H9 (cell line): Measurements from ENCODE around the gene PTP4A2. TPM values are rescaled to one million over a fixed set of nuclear protein-coding genes. Genes with fewer than 3 reads are reported as not detected.

Experiments
- DNase-seq: peaks from one replicate; pipeline ENCODE4 v3.0.0-alpha.2; 2017
- H2AFZ ChIP-seq: one replicate; pipeline ENCODE4 v1.6.1; 2013; ENCODE audit warnings: mild to moderate bottlenecking, low read length, control low read depth, moderate library complexity
- H2AK5ac ChIP-seq: 2 replicates; pipeline ENCODE4 v1.6.1; 2013; ENCODE audit warnings: low read length, control low read depth, mixed read lengths; ENCODE audit not compliant: insufficient read length
- H2BK120ac ChIP-seq: one replicate; pipeline ENCODE4 v1.6.1; 2013; ENCODE audit warnings: low read depth, mild to moderate bottlenecking, low read length, control low read depth, inconsistent platforms; ENCODE audit not compliant: poor library complexity, severe bottlenecking
- H2BK12ac ChIP-seq: 2 replicates; pipeline ENCODE4 v1.6.1; 2013; ENCODE audit warnings: low read length, control low read depth, mixed read lengths, low read depth; ENCODE audit not compliant: insufficient read length
- H2BK15ac ChIP-seq: 2 replicates; pipeline ENCODE4 v1.6.1; 2013; ENCODE audit warnings: low read depth, low read length, control low read depth
- H2BK20ac ChIP-seq: one replicate; pipeline ENCODE4 v1.6.1; 2013; ENCODE audit warnings: low read depth, mild to moderate bottlenecking, low read length, control low read depth, inconsistent platforms; ENCODE audit not compliant: poor library complexity, severe bottlenecking
- H2BK5ac ChIP-seq: 2 replicates; pipeline ENCODE4 v1.6.1; 2013; ENCODE audit warnings: low read length, control low read depth, mixed read lengths; ENCODE audit not compliant: insufficient read length
- H3K14ac ChIP-seq: 2 replicates; pipeline ENCODE4 v1.6.1; 2013; ENCODE audit warnings: low read length, control low read depth; ENCODE audit not compliant: insufficient read depth
- H3K18ac ChIP-seq: 2 replicates; pipeline ENCODE4 v1.6.1; 2013; ENCODE audit warnings: low read depth, mild to moderate bottlenecking, mixed read lengths, low read length, control low read depth; ENCODE audit not compliant: insufficient read length
- H3K23ac ChIP-seq: 2 replicates; pipeline ENCODE4 v1.6.1; 2013; ENCODE audit warnings: low read length, control low read depth, mixed read lengths, low read depth; ENCODE audit not compliant: insufficient read length
- H3K23me2 ChIP-seq: 2 replicates; pipeline ENCODE4 v1.6.1; 2013; ENCODE audit warnings: low read depth, mild to moderate bottlenecking, mixed read lengths, low read length, control low read depth; ENCODE audit not compliant: insufficient read length, poor library complexity, severe bottlenecking
- H3K27ac ChIP-seq: 2 replicates; pipeline ENCODE4 v1.5.1; 2013; ENCODE audit warnings: low read length, control low read depth, mixed read lengths, low read depth; ENCODE audit not compliant: insufficient read length
- H3K27me3 ChIP-seq: 2 replicates; pipeline ENCODE4 v1.6.1; 2013; ENCODE audit warnings: low read length, control low read depth, inconsistent platforms; ENCODE audit not compliant: insufficient read depth
- H3K4ac ChIP-seq: 2 replicates; pipeline ENCODE4 v1.6.1; 2013; ENCODE audit warnings: low read depth, mild to moderate bottlenecking, control low read depth, inconsistent platforms, low read length, moderate library complexity
- H3K4me1 ChIP-seq: 2 replicates; pipeline ENCODE4 v1.6.1; 2013; ENCODE audit warnings: low read length, control low read depth, inconsistent platforms; ENCODE audit not compliant: insufficient read depth
- H3K4me2 ChIP-seq: 2 replicates; pipeline ENCODE4 v1.6.1; 2013; ENCODE audit warnings: low read length, control low read depth, mixed read lengths; ENCODE audit not compliant: insufficient read length, insufficient read depth
- H3K56ac ChIP-seq: 2 replicates; pipeline ENCODE4 v1.6.1; 2013; ENCODE audit warnings: low read depth, mild to moderate bottlenecking, mixed read lengths, low read length, control low read depth; ENCODE audit not compliant: insufficient read length
- H3K79me1 ChIP-seq: 2 replicates; pipeline ENCODE4 v1.6.1; 2013; ENCODE audit warnings: low read depth, mild to moderate bottlenecking, moderate library complexity, low read length, control low read depth, inconsistent platforms; ENCODE audit not compliant: insufficient read depth, poor library complexity, severe bottlenecking
- H3K79me2 ChIP-seq: 2 replicates; pipeline ENCODE4 v1.6.1; 2013; ENCODE audit warnings: low read length, control low read depth, inconsistent platforms; ENCODE audit not compliant: insufficient read depth
- H3K9ac ChIP-seq: 2 replicates; pipeline ENCODE4 v1.6.1; 2013; ENCODE audit warnings: low read length, control low read depth, mixed read lengths; ENCODE audit not compliant: insufficient read length; ENCODE audit errors: extremely low read depth
- H3K9me3 ChIP-seq: one replicate; pipeline ENCODE4 v1.6.1; 2013; ENCODE audit warnings: low read depth, low read length, inconsistent platforms; ENCODE audit not compliant: control insufficient read depth
- H3T11ph ChIP-seq: one replicate; pipeline ENCODE4 v1.6.1; 2013; ENCODE audit warnings: mild to moderate bottlenecking, low read length, control low read depth, inconsistent platforms
- H4K20me1 ChIP-seq: one replicate; pipeline ENCODE4 v1.6.1; 2013; ENCODE audit not compliant: control insufficient read depth, insufficient read length, insufficient read depth
- H4K5ac ChIP-seq: 2 replicates; pipeline ENCODE4 v1.6.1; 2013; ENCODE audit warnings: low read depth, mild to moderate bottlenecking, mixed read lengths, low read length, control low read depth; ENCODE audit not compliant: insufficient read length
- H4K8ac ChIP-seq: replicated peaks from 2 replicates; pipeline ENCODE4 v1.6.1; 2013; ENCODE audit warnings: low read length, control low read depth, mixed read lengths, low read depth; ENCODE audit not compliant: insufficient read length
- H4K91ac ChIP-seq: 2 replicates; pipeline ENCODE4 v1.6.1; 2013; ENCODE audit warnings: low read depth, mild to moderate bottlenecking, moderate library complexity, mixed read lengths, low read length, control low read depth; ENCODE audit not compliant: insufficient read length
- H3K27ac Mint-ChIP-seq, 3 experiments: 2 replicates in 2 of 3; 3 replicates in 1 of 3; pipeline ENCODE4 v1.8.0; 2020 to 2021; ENCODE audit warnings: mixed read lengths in 3 of 3, mild to moderate bottlenecking in 1 of 3, moderate library complexity in 1 of 3
- H3K27me3 Mint-ChIP-seq: 2 replicates; pipeline ENCODE4 v1.8.0; 2021; ENCODE audit warnings: low read depth, mild to moderate bottlenecking, moderate library complexity, mixed read lengths
- H3K36me3 Mint-ChIP-seq, 3 experiments: 2 replicates in 2 of 3; 3 replicates in 1 of 3; pipeline ENCODE4 v1.8.0; 2020 to 2021; ENCODE audit warnings: low read depth in 3 of 3, mixed read lengths in 3 of 3; ENCODE audit not compliant: insufficient read depth in 1 of 3
- H3K4me1 Mint-ChIP-seq, 2 experiments: 2 replicates each; pipeline ENCODE4 v1.8.0; 2020; ENCODE audit warnings: mixed read lengths in 2 of 2
- H3K4me3 Mint-ChIP-seq, 2 experiments: 2 replicates in 1 of 2; 3 replicates in 1 of 2; pipeline ENCODE4 v1.8.0; 2020 to 2021; ENCODE audit warnings: mild to moderate bottlenecking in 2 of 2, mixed read lengths in 2 of 2, moderate library complexity in 1 of 2
- H3K9me3 Mint-ChIP-seq, 2 experiments: 2 replicates in 1 of 2; 3 replicates in 1 of 2; pipeline ENCODE4 v1.8.0; 2020; ENCODE audit warnings: mild to moderate bottlenecking in 2 of 2, mixed read lengths in 2 of 2, moderate library complexity in 1 of 2
- WGBS: extraction: QIAGEN DNeasy Blood & Tissue Kit; methylation state at CpG from one replicate; pipeline ENCODE4 v1.1.7; 2013; ENCODE audit warnings: missing lambda C conversion rate, low lambda C conversion rate, mixed read lengths; ENCODE audit not compliant: insufficient read length; ENCODE audit errors: extremely low coverage; 5-methylcytosine and 5-hydroxymethylcytosine counted together
- total RNA-seq: library from RNA; stranded (reverse); gene quantifications from 2 replicates; pipeline ENCODE4 v1.2.1, GENCODE V29; 2021
- TF ChIP-seq, protein P1 (sequence below): fragments of 200-600 bp; sonication (generic); conservative IDR thresholded peaks from 3 replicates; pipeline ENCODE4 v1.8.0; 2021; ENCODE audit warnings: antibody characterized with exemption, mild to moderate bottlenecking

PTP4A2 gene
- total RNA-seq, 1 experiment from 2014 or later = 192 TPM

DNA sequence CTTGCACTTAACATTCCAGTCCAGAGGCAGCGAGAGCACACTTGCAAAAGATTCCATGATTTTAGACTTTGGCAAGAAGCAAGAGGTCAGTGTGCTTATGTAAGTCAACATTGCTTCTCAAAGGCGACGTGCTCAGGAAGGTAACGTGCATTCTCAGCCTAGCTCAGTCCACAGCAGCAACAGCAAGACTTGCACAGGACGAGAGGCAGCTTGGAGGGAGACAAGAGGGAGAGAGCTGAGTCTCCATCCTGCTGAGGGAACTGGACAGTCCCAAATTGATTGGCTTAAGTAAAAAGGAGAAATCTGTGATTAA lies 56.5 kb downstream of the PTP4A2 start:
- no peak overlapping the region for H3K23ac ChIP-seq
- no peak overlapping the region for H2BK120ac ChIP-seq
- no peak for DNase-seq
- TF ChIP-seq, protein P1, sequence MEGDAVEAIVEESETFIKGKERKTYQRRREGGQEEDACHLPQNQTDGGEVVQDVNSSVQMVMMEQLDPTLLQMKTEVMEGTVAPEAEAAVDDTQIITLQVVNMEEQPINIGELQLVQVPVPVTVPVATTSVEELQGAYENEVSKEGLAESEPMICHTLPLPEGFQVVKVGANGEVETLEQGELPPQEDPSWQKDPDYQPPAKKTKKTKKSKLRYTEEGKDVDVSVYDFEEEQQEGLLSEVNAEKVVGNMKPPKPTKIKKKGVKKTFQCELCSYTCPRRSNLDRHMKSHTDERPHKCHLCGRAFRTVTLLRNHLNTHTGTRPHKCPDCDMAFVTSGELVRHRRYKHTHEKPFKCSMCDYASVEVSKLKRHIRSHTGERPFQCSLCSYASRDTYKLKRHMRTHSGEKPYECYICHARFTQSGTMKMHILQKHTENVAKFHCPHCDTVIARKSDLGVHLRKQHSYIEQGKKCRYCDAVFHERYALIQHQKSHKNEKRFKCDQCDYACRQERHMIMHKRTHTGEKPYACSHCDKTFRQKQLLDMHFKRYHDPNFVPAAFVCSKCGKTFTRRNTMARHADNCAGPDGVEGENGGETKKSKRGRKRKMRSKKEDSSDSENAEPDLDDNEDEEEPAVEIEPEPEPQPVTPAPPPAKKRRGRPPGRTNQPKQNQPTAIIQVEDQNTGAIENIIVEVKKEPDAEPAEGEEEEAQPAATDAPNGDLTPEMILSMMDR = no peak
- no peak overlapping the region for H2BK20ac ChIP-seq
- no peak overlapping the region for H3K4ac ChIP-seq
- no peaks in the 10 kb centered on the region for H3K27me3 ChIP-seq
- H4K5ac ChIP-seq = no peak overlapping the region
- H3K4me1 ChIP-seq = no peaks in the 10 kb centered on the region
- H3T11ph ChIP-seq = no peak overlapping the region
- H4K91ac ChIP-seq = no peak overlapping the region
- no peaks in the 10 kb centered on the region for H3K79me1 ChIP-seq
- H3K23me2 ChIP-seq = no peaks in the 10 kb centered on the region
- H3K18ac ChIP-seq = no peak overlapping the region
- no peak overlapping the region for H3K14ac ChIP-seq
- H2AK5ac ChIP-seq = no peak overlapping the region
- H3K27ac ChIP-seq = no peak overlapping the region
- no peak overlapping the region for H2BK12ac ChIP-seq
- no peaks in the 10 kb centered on the region for H4K20me1 ChIP-seq
- no peak overlapping the region for H3K4me2 ChIP-seq
- H3K9me3 ChIP-seq = no peaks in the 10 kb centered on the region
- H3K9ac ChIP-seq = no peak overlapping the region
- no peaks in the 10 kb centered on the region for H3K36me3 Mint-ChIP-seq
- H2BK5ac ChIP-seq = no peak overlapping the region
- H3K27me3 Mint-ChIP-seq = no peaks in the 10 kb centered on the region
- no peak overlapping the region for H3K27ac Mint-ChIP-seq
- H3K79me2 ChIP-seq = no peaks in the 10 kb centered on the region
- no peak overlapping the region for H3K4me3 Mint-ChIP-seq
- no peak overlapping the region for H4K8ac ChIP-seq
- no peak overlapping the region for H2BK15ac ChIP-seq
- no peak overlapping the region for H2AFZ ChIP-seq
- whole genome bisulfite sequencing = no CpG with 5 or more reads among the region's 5 CpGs
- H3K9me3 Mint-ChIP-seq = no peaks in the 10 kb centered on the region
- H3K56ac ChIP-seq = no peak overlapping the region
- H3K4me1 Mint-ChIP-seq = peaks cover 0 to 5% of the 10 kb centered on the region in 2 experiments; a peak in 2 of 4 replicates
